HG03342 (cell line): ENCODE data around the gene NCSTN.

Experiments
- ATAC-seq: cut with Tn5 transposase; IDR thresholded peaks from one replicate; pipeline ENCODE4 v1.9.1; 2021; ENCODE audit warnings: mild to moderate bottlenecking, moderate library complexity; ENCODE audit not compliant: unreplicated experiment

The NCSTN gene

GRCh38 chr1:160342953-160343869, at the start of gene NCSTN, which contains the start of gene COPA:
NCSTN (plus strand) TSS chr1:160343383; CDS start chr1:160343397, 14 bp downstream.
COPA (minus strand) TSS chr1:160343250; CDS start chr1:160343170, 80 bp downstream.
- peak; percentile 95 for ATAC-seq

DNA sequence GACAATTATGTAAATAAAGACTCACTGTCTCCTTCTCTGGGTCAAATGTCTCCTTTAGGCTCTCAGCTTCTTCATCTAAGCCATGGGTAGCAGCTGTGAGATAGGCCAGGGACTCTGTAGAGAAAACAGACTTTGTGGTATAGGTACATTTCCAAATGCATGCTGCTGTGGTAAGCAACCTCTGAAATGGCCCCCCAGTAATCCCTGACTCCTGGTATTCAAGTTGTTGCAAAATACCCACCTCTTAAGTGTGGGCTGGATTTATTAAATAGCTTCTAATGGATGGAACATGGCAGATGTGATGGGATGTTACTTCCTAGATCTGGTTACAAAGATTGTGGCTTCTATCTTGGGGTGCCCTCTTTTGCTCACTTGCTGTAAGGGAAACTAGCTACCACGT, 47.1 kb upstream of the NCSTN start:
- no peak for ATAC-seq

GRCh38 chr1:160300173-160300572, 43.0 kb upstream of the NCSTN start:
- ATAC-seq = no peak

- ATAC-seq = no peak
Observed at GRCh38 chr1:160307118-160307791, 35.9 kb upstream of the NCSTN start.

DNA sequence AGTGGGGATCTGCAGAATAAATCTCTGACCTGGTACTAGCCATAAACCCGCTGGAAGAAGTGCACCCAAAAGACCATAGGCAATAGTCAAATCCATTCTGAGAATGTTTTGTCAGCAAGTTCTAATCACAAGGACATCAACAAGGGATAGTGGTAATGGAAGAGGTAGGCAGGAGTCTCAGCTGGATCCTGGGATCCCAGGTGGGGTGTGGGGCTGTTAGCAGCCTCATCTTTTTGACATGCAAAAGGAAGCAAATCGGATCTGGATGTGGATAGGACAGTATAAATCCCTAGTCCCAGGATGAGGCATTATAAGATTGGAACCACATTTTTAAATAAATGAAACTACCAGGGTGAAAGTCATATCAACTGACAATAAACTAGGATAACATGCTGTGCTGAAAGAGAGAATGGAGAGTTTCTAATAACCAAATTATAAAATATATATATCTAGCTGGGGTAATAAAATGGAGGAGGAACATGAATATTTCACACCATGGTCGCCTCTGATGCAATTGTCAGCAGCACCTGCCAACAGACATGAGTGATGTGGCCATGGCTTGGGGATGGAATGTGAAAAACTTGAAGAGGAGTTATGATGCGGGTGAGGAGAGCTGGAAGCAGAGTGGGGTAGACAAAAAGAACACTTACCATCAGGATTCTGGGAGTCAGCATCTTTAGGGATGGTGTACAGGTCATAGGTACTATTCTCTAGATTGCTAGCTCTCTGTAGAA, 34.6 kb upstream of the NCSTN start:
- ATAC-seq = no peak

- ATAC-seq = no peak
Observed at GRCh38 chr1:160309185-160309557, 34.0 kb upstream of the NCSTN start.

DNA sequence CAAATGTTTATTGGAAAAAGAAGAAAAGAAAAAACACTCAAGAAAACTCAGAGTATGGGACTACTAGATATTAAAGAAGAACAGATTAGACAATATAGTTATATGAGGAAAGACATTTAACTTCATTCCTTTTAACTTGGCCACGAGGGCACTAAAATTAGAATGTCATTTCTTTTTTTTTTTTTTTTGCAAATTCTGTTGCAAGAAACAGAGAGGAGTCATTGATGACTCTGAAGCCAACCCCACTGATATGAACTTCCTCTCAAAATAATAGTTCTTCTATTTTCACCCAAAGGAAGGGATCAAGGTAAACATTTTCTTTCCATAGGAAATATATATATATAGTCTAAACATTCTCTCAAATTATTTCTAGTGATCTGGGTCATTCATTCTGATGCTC, 33.6 kb upstream of the NCSTN start:
- no peak for ATAC-seq

DNA sequence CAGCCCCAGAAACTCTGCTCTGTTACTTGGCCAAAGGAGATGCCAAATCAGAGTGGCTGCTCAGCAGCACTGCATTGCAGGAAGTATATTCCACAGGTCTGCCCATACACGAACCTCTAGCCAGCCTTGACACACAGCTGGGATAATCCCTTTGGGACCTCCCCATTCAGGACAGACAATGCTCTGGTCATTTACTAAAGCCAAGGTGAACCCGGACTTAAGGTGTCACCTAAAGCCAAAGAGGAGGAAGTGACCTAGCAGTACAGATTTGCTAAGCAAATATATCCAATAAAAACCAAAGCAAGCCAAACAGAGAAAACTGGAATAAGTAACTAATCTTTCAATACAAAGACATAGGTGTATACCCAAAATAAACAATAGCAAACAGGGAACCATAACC, 27.8 kb upstream of the NCSTN start:
- no peak for ATAC-seq

GRCh38 chr1:160322831-160323230, 20.4 kb upstream of the NCSTN start:
- ATAC-seq = no peak

DNA sequence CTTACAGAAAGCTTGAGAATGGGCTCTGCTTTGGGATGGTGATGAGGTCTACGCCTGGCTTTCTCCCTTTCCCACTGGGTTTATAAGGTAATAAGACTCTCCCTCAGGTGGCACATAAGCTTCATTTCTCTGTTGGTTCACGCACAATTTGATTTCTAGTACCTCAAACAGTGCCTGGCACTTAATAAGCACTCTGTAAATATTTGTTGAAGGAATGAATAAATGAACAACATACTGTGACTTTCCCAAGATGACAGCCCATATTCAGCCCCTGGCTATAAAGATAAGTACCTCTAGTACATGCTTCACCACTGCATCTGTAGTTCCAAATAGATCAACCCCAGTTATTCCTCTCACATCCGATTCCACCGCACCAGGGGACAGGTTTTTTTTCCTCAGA, 17.9 kb upstream of the NCSTN start:
- no peak for ATAC-seq

- no peak for ATAC-seq
Observed at GRCh38 chr1:160326418-160326817, 16.8 kb upstream of the NCSTN start.

DNA sequence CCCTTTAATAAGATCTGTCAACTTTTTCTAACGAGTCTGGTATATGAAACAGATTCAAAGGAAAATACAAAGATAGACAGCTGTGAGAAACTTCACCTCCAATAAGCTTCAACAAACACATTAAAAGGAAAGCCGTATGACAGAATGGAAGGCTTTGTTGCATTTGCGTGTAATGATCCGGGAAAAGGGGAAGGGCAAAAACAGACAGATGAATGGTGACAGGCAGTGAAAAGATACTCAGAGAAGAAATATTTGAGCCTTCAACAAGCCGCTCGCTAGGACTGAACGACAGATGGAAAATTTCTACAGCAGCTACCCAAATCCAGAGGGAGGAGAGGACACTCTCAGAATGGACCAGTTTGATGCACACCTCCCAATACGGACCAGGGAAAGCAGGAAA, 15.0 kb upstream of the NCSTN start:
- ATAC-seq = no peak

GRCh38 chr1:160330119-160330518, 13.1 kb upstream of the NCSTN start:
- ATAC-seq = no peak

GRCh38 chr1:160332516-160332915, 10.7 kb upstream of the NCSTN start:
- no peak for ATAC-seq

- no peak for ATAC-seq
Observed at GRCh38 chr1:160338580-160338979, 4.6 kb upstream of the NCSTN start.

DNA sequence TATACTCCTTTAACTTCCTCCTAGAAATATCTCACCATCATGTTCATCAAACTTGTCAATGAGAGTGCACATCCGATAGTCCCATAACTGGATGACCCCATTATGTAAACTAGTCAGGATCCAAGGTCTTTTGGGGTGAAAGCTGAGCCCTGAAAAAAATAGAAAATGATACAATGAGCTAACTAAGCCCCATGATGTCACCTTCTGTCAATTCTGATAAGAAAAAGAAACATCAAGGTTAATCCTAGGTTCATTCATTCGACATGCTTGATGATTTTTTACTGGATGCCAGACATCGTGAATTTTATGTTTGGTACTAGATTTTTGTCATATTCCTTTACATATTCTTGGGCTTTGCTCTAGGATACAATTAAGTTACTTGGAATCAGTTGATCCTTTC, 3.0 kb upstream of the NCSTN start:
- no peak for ATAC-seq

DNA sequence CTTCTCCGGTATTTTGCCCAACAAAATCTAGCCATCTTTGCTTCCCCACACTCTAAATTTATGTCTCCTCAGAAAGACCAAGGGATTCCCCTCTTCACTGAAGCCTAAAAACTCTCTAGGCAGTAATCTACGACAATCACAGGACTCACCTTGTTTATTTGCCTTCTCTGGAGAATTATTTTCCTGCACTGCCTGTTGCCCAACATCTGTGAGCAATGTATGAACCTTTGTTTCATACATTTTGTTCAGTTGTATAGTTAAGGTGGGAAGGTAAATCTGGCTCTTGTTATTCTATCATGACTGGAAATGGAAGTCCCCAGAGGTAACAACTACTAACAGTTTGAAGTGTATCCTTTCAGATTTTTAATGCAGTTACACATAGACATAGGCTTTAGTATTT, 2.3 kb upstream of the NCSTN start:
- no peak for ATAC-seq

DNA sequence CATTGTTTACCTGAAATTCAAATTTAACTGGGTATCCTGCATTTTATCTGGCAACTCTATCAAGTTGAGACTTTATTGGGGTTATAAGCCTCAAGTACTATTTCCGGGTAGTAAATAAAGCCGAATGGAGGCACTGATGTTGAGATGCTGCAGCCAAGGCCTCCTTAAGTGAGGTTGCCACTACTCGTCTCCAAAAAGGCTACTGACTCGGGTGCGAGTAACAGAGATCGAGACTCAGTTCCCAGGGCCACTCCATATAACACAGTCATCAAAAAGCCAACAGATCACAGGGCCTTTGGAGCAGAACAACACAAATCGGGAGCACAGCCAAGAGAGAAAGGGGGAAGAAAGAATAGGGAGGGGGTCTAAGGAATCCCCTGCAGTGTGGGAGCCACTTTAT, 657 bp upstream of the NCSTN start:
- ATAC-seq = no peak

- no peak for ATAC-seq
Observed at GRCh38 chr1:160344241-160344640, 1.1 kb downstream of the NCSTN start.

DNA sequence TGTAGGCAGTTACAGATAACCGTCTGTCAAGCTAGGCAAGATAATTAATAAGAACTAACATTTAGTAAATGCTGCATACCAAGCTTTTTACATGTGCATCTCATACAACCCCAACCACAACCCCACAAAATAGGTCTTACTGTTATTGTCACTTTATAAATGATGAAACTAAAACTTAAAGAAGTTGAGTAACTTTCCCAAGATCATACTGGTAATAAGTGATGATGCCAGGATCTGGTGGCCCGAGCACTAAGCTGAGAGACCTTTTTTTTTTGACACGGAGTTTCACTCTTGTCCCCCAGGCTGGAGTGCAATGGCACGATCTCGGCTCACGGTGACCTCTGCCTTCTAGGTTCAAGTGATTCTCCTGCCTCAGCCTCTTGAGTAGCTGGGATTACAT, 1.8 kb downstream of the NCSTN start:
- no peak for ATAC-seq

DNA sequence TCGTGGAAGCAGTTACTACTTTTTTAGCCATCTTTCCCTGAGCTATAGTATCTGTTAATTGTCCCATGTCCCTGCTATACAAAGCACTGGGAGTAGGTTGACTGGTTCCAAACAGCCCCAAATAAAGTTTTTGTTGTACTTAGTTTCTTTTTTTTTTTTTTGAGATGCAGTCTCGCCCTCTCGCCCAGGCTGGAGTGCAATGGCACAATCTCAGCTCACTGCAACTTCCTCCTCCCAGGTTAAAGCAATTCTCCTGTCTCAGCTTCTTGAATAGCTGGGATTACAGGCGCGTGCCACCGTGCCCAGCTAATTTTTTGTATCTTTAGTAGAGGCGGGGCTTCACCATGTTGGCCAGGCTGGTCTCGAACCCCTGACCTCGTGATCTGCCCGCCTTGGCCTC, 3.3 kb downstream of the NCSTN start:
- ATAC-seq = no peak

GRCh38 chr1:160346958-160347357, 3.8 kb downstream of the NCSTN start:
- ATAC-seq = no peak
